GM12875 (cell line): Measurements from ENCODE around the gene LMOD2.

Source experiments
- H3K4me3 ChIP-seq: one replicate; pipeline ENCODE4 v1.5.1; 2011; ENCODE audit warnings: low read depth, low read length, control low read depth
- CTCF ChIP-seq: IDR thresholded peaks from 2 replicates; pipeline ENCODE4 v1.5.1; 2011; ENCODE audit warnings: low read depth, mild to moderate bottlenecking, control low read depth, inconsistent platforms, low read length, moderate library complexity, borderline replicate concordance; ENCODE audit not compliant: insufficient read depth

LMOD2 gene

DNA sequence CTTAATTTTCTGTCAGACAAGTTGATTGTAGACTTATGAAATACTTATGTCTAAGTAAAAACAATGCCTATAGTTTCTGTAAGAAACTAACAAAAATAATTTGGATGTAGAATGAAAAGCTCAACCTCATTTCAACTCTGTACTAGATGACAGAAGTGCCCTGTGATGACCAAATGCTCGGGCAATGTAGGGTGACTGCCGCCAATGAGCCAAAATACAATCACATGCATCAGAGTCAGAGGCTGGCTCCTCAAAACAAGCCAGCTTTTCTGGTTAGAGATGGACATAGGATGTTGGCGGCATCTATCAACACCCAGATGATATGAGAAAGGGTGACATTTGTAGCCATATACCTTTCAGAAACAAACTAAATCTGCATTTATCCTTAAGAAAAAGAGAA is 23.9 kb downstream of the LMOD2 start:
- no peak overlapping the region for H3K4me3 ChIP-seq
- TF ChIP-seq CTCF: no peak

- TF ChIP-seq CTCF: no peak
- no peak overlapping the region for H3K4me3 ChIP-seq
These were observed 24.9 kb downstream of the LMOD2 start for GRCh38 chr7:123680580-123680979.

DNA sequence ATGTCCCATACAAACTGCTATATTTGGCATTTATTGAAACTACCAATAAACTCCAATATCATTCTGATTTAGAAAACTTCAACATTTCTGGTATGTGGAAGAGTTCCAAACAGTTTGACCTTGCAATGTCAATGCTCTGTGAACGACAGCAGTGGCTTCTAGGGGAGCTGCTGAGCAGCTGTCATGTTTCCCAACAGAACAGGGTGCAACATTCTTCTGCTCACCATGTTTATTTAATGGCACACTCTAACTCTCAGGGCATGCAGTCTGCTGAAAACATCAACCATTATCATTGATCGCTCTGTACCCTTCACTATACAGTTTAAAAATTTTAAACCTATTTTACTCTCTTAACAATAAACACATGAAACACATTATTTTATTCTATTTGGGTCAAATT is 25.9 kb downstream of the LMOD2 start:
- H3K4me3 ChIP-seq: no peak overlapping the region
- TF ChIP-seq CTCF: no peak

DNA sequence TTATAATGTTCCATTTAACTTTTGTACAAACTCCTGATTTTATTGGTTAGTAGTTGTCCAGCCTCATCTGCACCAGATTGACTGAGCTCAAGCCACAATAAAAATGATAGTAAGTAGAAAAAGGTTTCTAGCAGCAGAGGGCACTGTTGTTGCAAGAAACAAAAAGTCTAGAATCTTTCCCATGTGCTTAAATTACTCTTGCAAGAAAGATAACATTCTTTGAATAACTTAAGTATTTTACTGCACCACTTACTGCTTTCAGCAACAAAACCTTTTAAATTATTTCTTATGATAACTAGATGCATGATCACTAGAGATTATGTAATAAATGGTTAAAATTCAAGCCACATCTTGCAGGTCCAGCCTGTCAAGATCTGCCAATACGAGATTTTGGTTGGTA is 27.0 kb downstream of the LMOD2 start:
- no peak overlapping the region for H3K4me3 ChIP-seq
- no peak for TF ChIP-seq CTCF

GRCh38 chr7:123687161-123687560 is 31.5 kb downstream of the LMOD2 start:
- no peak overlapping the region for H3K4me3 ChIP-seq
- no peak for TF ChIP-seq CTCF

- TF ChIP-seq CTCF: no peak
- no peak overlapping the region for H3K4me3 ChIP-seq
These were observed 32.1 kb downstream of the LMOD2 start for GRCh38 chr7:123687727-123688126.

- TF ChIP-seq CTCF: no peak
- H3K4me3 ChIP-seq: no peak overlapping the region
These were observed 33.6 kb downstream of the LMOD2 start for GRCh38 chr7:123689250-123689649.
